Measurements from ENCODE around the gene PRR30. TPM values are rescaled to one million over a fixed set of nuclear protein-coding genes. Genes with fewer than 3 reads are reported as not detected.
"Not testable (repeated sequence)": the region's sequence is repeated elsewhere in the genome, so short reads cannot be mapped to it uniquely, and the experiment has no call there.

The PRR30 gene
- polyA plus RNA-seq, 3 donors, result not detected

GRCh38 chr2:27128668-27129571 is 10.3 kb downstream of the PRR30 start:
- no peak for DNase-seq

GRCh38 chr2:27127883-27128667 is 11.1 kb downstream of the PRR30 start:
- no peak for DNase-seq

GRCh38 chr2:27126252-27126710 is 12.9 kb downstream of the PRR30 start:
- DNase-seq, result no peak

GRCh38 chr2:27125104-27125503 is 14.1 kb downstream of the PRR30 start:
- DNase-seq, result no peak

- peak; percentile 28 for DNase-seq
Observed at GRCh38 chr2:27123302-27124150, 15.7 kb downstream of the PRR30 start, which contains the start of gene ABHD1. Gene ABHD1, plus strand, starts transcription at chr2:27123815. Its CDS starts 134 bp downstream, at chr2:27123949.

- DNase-seq, result no peak
Observed at GRCh38 chr2:27122791-27123190, 16.4 kb downstream of the PRR30 start.

- no peak for DNase-seq
Observed at GRCh38 chr2:27121906-27122305, 17.3 kb downstream of the PRR30 start.

- not testable (repeated sequence) for DNase-seq
Observed at GRCh38 chr2:27119330-27119670, 19.9 kb downstream of the PRR30 start.

GRCh38 chr2:27118525-27119329 is 20.5 kb downstream of the PRR30 start, which contains the start of gene CGREF1:
Gene CGREF1, minus strand, starts transcription at chr2:27119128. Its CDS starts 14,762 bp downstream, at chr2:27104366.
- peak; percentile 9 for DNase-seq

GRCh38 chr2:27117995-27118524 is 21.1 kb downstream of the PRR30 start:
- DNase-seq, result no peak

GRCh38 chr2:27115519-27115918 is 23.7 kb downstream of the PRR30 start:
- DNase-seq, result no peak

GRCh38 chr2:27111392-27112078 is 27.7 kb downstream of the PRR30 start:
- DNase-seq, result not testable (repeated sequence)

GRCh38 chr2:27110603-27111352 is 28.4 kb downstream of the PRR30 start:
- not testable (repeated sequence) for DNase-seq

GRCh38 chr2:27109083-27109482 is 30.1 kb downstream of the PRR30 start:
- DNase-seq, result no peak

- no peak for DNase-seq
Observed at GRCh38 chr2:27108221-27108620, 31.0 kb downstream of the PRR30 start.

GRCh38 chr2:27105981-27106380 is 33.2 kb downstream of the PRR30 start:
- no peak for DNase-seq

GRCh38 chr2:27102329-27102728 is 36.9 kb downstream of the PRR30 start:
- no peak for DNase-seq

GRCh38 chr2:27100036-27100435 is 39.2 kb downstream of the PRR30 start:
- DNase-seq, result no peak

- no peak for DNase-seq
Observed at GRCh38 chr2:27099334-27099955, 39.8 kb downstream of the PRR30 start.
